Liver (tissue), 3 donors: ENCODE results near the gene CCDC68.

Experiments used
- CTCF ChIP-seq: fragments of 150-350 bp; IDR thresholded peaks from 2 replicates; pipeline ENCODE4 v1.5.1; 2017; ENCODE audit warnings: improper control_type of control experiment, low read depth, low read length; ENCODE audit not compliant: missing input control
- FOXA1 ChIP-seq: IDR thresholded peaks from 2 replicates; pipeline ENCODE4 v1.6.1; 2016; ENCODE audit warnings: antibody characterized with exemption
- GABPA ChIP-seq, 2 donors: IDR thresholded peaks in 1 of 2; conservative IDR thresholded peaks in 1 of 2; 2 replicates each; pipeline ENCODE4 v1.6.1; 2016; ENCODE audit warnings: antibody characterized with exemption in 2 of 2, mild to moderate bottlenecking in 1 of 2, moderate library complexity in 1 of 2
- MAX ChIP-seq: IDR thresholded peaks from 2 replicates; pipeline ENCODE4 v1.6.1; 2016; ENCODE audit warnings: antibody characterized with exemption
- TAF1 ChIP-seq: conservative IDR thresholded peaks from 2 replicates; pipeline ENCODE4 v1.6.1; 2016; ENCODE audit warnings: antibody characterized with exemption, mild to moderate bottlenecking
- YY1 ChIP-seq: IDR thresholded peaks from 2 replicates; pipeline ENCODE4 v1.6.1; 2016; ENCODE audit warnings: antibody characterized with exemption, mild to moderate bottlenecking
- donor health status: healthy.
- donor health status: healthy.

GRCh38 chr18:54967786-54968185, 8.5 kb upstream of the CCDC68 start:
- no peak for TF ChIP-seq CTCF
- no peak for TF ChIP-seq TAF1
- no peak for TF ChIP-seq FOXA1
- no peak for TF ChIP-seq YY1
- no peak for TF ChIP-seq MAX
- TF ChIP-seq GABPA (IDR thresholded peaks at IDR 0.05 in 1 of 2, conservative IDR thresholded peaks at IDR 0.05 in 1 of 2): no peak
